GM21381 (cell line): ENCODE measurements around the gene CDK4.
"Not testable (repeated sequence)": the region's sequence is repeated elsewhere in the genome, so short reads cannot be mapped to it uniquely, and the experiment has no call there.

Experiments used
- ATAC-seq: cut with Tn5 transposase; IDR thresholded peaks from one replicate; pipeline ENCODE4 v1.9.1; 2021; ENCODE audit warnings: mild to moderate bottlenecking, moderate library complexity; ENCODE audit not compliant: unreplicated experiment

Gene CDK4

DNA sequence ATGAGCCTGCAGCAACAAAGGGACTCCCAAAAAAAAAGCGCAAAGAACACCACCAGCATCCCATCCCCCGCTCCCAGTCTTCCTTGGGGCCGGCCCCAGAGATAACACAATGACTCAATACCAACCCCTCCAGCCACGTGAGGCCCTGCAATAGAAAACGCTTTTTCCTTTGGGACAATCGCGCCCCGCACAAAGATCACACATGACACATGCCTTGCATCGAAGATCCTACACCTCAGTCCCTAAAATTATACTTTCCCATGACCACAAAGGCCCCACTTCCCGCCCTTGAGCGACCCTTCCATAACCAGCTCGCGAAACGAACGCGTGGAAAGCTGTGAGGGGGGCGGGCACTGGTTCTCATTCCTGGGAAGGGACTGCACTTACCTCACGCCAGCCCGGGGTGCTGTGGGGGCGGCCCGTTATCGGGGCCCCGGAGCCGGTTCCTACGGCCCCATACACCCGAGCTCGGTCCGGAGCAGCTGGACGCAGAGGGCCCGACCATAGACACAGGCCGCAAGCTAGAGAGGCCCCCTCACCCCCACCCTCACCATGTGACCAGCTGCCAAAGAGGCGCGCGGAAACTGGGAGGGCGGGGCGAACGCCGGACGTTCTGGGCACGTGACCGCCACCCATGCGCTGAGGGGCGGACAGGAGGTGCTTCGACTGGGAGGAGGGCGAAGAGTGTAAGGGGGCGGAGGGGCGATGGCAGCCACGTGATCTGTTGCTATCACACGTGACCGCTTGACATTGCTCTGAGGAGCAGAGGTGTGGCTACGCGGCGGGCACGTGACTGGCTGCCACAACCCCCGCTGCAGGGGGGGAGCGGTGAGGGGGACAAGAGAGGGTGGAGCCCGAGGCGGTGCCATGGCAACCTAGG is at the start of gene CDK4:
Gene CDK4, minus strand, starts transcription at position 523 of the 880 bp plus-strand sequence. CDS start 593 bp downstream, outside the sequence.
- ATAC-seq = peak; percentile 63

DNA sequence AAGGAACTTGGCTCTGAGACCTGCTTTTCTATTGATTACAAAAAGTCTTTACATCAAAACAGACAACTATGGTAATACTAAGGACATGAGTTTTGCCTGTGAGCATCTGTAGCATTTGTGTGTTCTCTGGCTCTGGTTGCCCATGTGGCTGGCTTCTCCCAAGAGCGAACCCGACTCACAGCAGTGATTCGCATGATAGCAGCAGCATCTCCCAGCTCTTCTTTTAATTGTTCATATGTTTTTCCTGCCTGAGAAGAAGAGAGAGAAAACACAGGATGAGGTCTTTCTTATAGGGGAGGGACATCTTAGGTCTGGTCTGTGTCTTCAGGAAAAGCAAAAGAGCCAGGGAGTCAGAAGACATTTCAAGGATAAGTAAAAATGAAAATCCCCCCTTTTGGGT is 48.9 kb upstream of the CDK4 start:
- no peak for ATAC-seq

DNA sequence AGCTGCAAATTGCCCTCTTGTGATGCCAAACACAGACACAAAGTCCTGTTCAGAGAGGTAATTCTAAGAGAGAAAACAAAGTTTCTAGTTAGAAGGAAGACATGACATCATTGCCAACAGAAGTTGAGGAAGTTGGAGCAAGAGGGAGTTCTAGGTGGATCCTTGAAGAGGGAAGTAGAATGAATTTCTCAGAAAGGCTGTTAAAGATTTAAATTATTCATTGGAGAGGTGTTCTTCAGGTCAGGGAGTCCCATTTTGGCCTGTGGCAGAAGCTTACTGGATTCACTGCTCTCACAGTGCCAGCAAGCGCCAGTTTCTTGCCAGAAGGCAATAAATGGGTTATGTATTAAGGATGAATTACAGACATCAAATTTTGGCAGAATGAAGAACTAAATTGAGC is 45.8 kb upstream of the CDK4 start:
- ATAC-seq = no peak

DNA sequence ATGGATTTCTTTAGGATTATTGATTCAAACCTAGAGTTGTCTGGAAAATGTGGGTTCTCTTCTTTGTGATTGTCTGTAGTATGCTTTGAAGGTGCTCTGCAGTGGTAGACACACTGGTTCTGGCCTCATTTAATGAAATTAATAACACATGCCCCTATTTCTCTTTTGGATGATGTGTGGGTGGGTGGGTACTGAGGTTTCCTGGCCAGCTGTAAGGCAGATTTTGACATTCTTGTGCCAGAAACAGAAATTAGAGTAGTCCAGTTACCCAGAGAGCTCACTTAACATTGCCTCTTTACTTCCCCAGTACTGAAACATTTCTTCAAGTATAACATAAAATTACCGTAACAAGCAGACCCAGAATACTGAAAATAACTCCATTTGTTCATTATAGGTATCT is 44.9 kb upstream of the CDK4 start:
- ATAC-seq = no peak

DNA sequence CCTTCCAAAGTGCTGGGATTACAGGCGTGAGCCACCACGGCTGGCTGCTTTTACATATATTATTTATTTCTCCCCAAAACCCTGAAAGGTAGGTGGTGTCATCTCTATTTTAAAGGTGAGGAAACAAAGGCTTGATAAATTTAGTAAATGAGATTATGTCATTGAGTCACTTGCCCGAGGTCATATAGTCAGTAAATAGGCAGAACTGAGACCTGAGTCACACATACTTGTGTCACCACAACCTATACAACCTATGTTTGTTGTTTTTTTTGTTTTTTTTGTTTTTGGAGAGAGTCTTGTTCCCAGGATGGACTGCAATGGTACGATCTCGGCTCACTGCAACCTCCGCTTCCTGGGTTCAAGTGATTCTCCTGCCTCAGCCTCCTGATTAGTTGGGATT is 43.2 kb upstream of the CDK4 start:
- no peak for ATAC-seq

DNA sequence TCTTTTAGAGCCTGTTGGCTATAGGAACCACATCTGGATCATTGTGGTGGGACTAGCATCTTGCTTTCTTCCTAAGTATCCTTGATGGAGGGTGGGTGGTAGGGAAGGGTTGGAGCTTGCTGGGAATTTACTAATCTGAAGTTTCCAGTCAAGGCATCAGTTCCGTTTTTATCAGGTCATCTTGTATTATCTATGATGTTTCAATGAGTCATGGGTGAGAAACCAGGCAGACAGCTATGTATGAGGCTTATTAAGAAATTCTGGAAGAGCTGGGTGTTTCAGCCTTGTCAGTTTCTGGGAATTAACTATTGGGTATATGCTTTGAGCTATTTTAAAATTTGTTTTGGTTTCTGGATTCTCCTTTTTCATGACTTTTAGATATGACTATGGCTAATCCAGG is 41.8 kb upstream of the CDK4 start:
- no peak for ATAC-seq

GRCh38 chr12:57783861-57784260 is 31.8 kb upstream of the CDK4 start:
- no peak for ATAC-seq

DNA sequence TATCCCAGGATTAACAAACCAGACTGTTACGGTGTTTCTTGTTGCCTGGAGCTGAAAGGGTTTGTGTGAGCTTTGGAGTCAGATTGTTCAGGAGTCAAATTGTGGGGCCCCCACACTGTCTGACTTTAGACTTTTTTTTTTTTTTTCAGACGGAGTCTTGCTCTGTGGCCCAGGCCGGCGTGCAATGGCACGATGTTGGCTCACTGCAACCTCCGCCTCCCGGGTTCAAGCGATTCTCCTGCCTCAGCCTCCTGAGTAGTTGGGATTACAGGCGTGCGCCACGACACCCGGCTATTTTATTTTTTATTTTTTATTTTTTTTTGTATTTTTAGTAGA is 31.3 kb upstream of the CDK4 start:
- no peak for ATAC-seq

GRCh38 chr12:57782608-57783465 is 30.7 kb upstream of the CDK4 start, which contains the start of gene TSFM:
TSS of gene TSFM (plus strand) at chr12:57782787. CDS start at chr12:57782802, 15 bp downstream.
- peak; percentile 82 for ATAC-seq

DNA sequence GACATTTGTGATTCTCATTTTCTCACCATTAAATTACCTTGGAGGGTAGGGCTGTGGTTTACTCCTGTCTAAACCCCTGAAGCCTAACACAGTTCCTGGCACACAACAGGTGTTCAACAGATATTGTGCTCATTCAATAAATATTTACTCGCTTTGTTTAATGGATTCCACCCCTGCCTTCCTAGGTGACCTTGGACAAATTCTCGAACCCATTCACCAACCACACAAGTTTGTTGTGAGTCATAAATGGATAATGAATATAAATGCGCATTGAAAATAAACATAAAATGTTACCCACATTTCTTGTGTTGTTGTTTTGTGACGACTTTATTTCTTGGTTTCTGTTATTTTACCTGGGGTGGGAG is 30.1 kb upstream of the CDK4 start:
- ATAC-seq = no peak

DNA sequence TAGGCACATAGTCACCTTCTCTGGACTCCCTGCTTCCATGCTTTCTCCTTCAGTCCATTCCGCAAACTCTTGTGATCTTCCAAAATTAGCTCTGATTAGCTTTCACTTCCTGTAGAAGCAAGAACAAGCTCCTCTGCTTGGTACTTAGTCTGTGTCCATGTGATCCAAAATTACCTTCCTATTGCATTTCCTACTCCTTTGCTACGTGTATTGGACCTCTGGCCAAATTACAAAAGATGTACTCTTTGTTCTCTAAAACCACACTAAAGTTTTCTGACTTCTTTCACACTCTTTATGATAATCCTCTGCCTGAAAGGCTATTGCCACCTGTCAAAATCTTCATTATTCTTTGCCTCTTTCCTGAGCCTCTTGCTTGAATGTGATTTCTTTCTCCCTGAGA is 29.7 kb upstream of the CDK4 start:
- ATAC-seq = no peak

DNA sequence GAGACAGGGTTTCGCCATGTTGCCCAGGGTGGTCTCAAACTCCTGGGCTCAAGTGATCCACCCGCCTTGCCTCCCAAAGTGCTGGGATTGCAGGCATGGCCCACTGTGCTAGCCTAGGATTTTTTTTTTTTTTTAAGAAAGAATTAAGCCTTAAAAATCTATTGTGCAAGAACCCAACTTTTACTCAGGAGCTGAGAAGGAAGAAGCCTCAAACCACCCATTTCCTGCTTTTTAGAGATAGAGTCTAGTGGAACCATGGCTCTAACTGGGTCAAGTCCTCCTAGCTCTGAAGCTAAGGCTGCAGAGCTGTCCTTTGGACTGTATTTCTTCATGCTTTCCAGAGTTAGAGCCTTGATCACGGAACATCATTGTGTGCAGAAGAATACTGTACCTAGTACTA is 29.1 kb upstream of the CDK4 start:
- no peak for ATAC-seq

- ATAC-seq = no peak
Observed at GRCh38 chr12:57780284-57780897, 28.3 kb upstream of the CDK4 start.

DNA sequence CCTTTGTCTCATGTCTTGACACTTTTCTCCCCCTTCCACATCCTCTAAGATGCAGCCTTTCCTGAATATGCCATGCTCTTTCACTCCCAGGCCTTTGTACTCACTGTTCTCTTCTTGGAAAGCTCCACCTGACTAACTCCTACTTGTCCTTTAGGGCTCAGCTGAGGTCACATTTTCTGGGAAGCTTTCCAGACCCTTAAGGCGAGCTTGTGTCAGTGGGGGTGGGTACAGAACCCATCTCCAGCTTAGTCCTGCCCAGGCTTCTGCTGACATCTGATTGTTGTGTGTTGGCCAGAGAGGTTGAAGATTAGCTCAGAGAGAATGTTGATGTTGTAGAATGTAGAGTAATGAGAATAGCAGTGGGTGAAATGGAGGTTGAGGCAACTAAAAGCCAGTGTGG is 27.6 kb upstream of the CDK4 start:
- ATAC-seq = no peak

DNA sequence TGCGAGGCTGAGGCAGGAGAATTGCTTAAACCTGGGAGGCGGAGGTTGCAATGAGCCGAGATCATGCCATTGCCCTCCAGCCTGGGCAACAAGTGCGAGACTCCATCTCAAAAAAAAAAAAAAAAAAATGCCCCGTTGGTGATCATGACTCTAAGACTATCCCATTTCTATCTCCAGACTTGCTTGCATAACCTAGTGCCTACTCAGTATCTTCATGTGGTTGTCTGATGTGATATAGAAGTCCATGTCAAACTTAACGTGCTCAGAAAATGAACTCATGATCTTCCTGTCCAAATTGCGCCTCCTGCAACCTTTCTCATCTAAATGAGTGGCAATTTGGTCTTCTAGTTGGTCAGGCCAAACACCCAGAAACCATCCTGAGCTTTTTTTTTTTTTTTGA is 25.8 kb upstream of the CDK4 start:
- no peak for ATAC-seq

- ATAC-seq = no peak
Observed at GRCh38 chr12:57777367-57777766, 25.3 kb upstream of the CDK4 start.

- ATAC-seq = no peak
Observed at GRCh38 chr12:57776247-57776587, 24.1 kb upstream of the CDK4 start.

DNA sequence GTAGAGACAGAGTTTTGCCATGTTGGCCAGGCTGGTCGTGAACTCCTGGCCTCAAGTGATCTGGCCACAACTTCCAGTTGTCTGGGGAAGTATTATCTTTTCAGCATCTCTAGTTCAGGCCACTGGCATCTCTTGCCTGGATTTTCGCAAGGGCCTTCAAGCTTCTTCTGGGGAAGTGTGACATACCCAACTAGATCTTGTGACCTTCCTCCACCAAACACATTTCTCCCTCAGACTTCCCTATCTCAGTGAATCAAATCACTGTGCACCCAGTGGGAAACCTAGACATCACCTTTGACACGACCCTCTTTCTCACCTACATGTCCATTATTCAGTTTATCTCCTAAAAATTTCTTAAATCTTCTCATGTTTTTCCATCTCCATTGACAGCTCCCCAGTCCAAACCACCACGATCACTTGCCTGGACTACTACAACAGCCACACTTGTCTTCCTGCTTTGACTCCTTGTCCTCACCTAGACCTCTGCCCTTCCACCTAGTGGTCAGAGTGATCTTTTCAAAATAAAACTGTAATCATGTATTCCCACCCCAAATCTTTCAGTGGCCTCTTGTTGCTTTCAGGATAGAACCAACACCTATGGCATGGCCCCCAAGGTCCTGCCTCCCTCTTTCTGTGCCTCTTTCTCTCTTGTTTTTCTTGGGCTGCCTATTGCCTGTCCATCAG is 23.6 kb upstream of the CDK4 start:
- ATAC-seq = no peak

DNA sequence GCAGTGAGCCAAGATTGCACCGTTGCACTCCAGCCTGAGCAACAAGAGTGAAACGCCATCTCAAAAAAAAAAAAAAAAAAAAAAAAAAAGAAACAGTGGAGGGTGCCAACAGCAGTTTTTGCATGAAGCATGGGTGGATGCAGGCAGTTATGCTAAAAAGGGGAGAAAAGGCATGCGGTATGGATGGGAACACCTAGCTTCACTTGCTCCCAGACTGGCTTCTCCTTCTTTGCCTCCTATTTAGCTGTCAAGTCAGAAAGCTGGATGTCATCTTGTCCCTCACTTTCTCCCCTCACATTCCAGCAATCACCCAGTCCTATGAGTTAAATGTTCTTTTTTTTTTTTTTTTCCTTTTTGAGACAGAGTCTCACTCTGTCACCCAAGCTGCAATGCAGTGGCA is 22.9 kb upstream of the CDK4 start:
- ATAC-seq = no peak

- ATAC-seq = not testable (repeated sequence)
Observed at GRCh38 chr12:57774634-57775033, 22.5 kb upstream of the CDK4 start.
